Measurements from ENCODE around the gene SPRED2.
A peak's percentile ranks its signal among the peaks of the same experiment; 100 is the strongest.

Gene SPRED2

DNA sequence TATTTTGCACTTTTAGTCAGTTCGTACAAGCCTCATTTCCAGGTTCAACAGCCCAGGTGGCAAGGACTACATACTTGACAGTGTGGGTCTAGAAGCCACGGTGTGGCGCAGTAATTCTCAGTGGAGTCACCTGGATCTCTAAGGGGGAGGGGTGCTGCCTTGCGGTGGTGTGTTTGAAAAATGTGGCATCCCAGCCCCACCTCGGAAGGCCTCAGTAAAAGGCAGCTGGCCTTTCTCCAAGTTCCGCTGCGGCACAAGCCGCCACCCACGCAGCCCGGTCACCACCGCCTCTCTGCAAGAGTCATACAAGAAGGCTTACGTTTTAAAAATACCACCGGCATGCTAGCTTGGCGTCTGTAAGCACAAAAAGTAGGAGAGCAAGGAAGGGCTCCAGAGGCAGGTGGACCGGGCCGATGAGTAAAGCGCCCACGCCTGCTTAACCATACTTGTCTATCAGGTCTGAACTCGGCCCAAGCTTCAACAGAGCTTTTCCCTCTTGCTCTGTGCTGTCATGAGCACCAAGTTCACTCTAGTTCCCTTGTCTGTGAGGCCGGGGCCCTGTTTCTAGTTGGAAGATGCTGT, 49.5 kb downstream of the SPRED2 start:
- DNase-seq, result peak; percentile 72

DNA sequence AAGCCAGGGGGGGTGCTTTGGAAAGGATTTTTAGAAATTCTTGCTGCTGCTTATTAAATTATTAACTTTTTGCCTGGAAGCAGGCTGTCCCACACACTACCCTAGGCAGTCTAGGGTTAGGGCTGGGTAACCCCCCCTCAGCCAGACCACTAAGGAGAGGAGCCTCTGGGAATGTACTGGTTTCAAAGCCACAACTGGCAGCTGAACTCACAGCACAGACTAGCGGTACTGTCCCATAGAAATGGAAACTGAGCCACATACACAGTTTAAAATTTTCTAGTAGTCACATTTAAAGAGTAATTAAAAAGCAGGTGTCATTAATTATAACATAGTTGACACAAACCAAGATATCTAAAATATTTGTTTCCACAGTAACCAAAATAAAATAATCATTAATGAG, 50.1 kb downstream of the SPRED2 start:
- DNase-seq, result no peak

DNA sequence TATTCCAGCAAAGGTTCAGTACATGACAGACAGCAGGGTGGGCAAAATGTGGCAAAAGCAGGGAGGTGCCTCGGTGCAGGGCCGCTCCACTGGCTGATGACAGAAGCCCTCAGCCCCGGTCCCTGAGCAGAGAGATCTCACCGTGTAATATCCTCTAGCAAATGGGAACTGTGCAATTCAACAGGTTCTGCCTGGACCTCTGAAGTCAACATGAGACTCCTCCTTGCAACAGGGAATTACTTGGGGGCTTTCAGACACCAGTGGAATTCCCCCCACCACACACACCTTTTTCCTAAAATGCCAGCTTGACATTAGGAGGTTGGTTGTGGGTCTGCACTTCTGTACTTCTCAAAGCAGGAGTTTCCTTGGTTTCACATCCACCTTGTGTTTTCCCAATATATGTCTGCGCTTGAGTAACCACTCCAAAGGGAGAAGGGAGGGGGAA, 50.8 kb downstream of the SPRED2 start:
- no peak for DNase-seq

- DNase-seq, result no peak
These were observed 52.1 kb downstream of the SPRED2 start for GRCh38 chr2:65380255-65380654.

GRCh38 chr2:65379721-65380171, 52.7 kb downstream of the SPRED2 start:
- DNase-seq, result no peak

DNA sequence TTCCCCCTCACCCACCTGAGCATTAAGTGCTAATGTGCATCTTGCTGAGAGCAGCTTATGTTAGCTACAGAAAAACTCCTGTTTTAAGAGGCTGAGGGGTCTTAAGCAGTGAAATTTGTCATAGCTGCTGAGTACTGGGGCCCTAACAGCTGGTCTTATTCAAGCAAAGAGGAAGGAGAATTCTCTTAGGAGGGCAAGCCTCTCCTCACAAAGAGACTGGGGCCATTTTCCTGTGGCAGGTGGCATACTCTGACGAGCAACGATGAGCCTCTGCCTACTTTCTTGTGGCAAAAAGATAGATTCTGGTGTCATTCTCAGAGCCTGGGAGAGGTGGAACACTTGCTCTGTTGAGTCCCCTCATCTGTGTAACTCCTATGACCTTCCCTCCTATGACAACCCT, 53.2 kb downstream of the SPRED2 start:
- no peak for DNase-seq

DNA sequence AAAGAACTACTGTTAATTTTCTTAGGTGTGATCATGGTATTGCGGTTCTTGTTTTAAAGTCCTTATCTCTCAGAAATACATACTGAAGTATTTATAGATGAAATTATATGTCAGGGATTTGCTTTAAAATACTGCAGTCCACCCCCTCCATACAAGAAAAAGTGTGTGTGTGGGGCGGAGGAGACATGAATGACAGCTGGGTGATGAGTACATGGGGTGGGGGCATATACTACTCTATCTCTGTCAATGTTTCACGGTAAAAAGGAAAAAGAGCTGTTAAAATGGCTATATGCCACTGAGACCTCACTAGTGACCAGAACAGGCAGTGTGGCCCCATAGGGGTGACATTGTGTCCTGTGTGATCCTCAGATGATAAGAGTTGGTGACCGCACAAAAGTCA, 54.1 kb downstream of the SPRED2 start:
- DNase-seq, result no peak

DNA sequence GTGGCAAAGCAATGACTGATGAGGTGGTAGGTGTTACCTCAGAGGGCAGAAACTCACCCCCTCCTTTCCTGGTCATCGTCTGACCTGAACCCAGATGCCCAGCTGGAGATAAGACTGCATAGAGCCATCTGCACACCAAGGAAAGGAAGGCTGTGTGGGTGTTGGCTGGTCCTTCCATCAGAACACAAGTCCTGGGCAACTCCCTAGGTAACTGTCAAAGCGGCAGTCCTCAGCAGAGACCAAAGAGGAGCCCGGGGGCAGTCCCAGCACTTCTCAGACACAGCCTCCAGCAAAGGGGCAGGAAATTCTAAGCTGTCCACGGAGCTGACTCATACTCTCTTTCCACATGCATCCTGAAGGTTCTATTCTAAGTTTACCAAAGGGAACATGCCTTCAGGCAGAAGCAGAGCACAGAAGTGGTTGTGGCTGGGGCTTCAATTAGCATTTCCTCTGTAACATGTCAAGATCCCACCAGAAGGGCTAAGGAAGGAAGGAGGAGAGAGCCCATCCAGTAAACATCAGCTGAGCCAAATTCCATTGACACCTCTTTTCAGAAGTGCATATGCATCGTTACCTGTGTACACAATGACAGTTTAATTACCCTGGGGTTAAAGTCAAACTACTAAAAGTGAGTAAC, 54.7 kb downstream of the SPRED2 start:
- DNase-seq, result peak; percentile 28

- DNase-seq, result no peak
These were observed 56.7 kb downstream of the SPRED2 start for GRCh38 chr2:65375723-65376122.

GRCh38 chr2:65374999-65375398, 57.4 kb downstream of the SPRED2 start:
- no peak for DNase-seq

GRCh38 chr2:65374575-65374974, 57.8 kb downstream of the SPRED2 start:
- no peak for DNase-seq

GRCh38 chr2:65373365-65373918, 59.0 kb downstream of the SPRED2 start:
- DNase-seq, result no peak

- DNase-seq, result no peak
These were observed 59.8 kb downstream of the SPRED2 start for GRCh38 chr2:65372619-65373018.

DNA sequence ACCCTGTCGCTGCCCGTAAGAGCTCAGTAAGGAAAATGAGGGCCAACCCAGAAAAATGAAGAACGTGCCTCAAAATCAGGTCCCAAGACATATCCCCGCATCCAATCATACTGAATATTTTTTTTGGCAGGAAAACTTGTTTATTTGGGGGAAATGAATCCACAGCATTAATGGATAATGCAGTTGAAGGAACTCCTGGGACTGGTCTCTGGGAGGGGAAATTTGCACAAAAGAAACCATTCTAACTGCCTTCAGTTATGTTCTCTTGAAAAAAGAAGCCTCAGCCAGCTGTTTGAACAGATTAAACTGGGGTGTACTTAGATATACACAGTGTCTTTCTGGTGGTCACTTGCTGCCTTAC, 61.3 kb downstream of the SPRED2 start:
- no peak for DNase-seq

DNA sequence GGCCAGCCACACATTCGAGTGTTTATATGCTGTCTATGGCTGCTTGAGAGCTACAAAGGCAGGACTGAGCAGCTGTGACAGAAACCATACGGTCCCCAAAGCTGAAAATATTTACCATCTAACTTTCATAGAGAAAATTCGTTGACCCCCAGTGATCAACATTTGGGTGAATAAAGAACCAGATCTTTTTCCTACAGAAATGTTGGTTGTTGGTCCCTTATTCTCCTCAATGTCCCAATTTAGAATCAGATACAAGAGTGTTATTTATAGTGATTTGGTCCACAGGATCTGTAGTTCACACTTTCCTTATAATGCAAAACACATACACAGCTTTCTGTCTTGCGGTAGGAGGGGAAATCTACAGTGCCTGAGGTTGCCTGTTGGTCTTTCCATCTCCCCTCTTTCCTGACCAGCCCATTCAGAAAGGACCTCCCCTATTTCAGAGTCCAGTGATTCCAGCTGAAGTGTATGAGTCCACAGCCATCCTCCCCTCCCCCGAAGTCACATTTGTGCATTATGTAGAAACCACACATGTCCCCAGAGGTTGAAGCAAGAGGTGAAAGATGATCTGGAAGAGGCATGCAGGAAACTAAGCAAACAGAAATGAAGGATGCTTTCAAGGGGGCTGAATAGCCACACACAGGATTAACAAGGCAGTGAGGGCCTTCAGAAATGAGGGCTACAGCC, 61.9 kb downstream of the SPRED2 start:
- peak; percentile 32 for DNase-seq

GRCh38 chr2:65369980-65370379, 62.4 kb downstream of the SPRED2 start:
- DNase-seq, result no peak

- no peak for DNase-seq
These were observed 62.8 kb downstream of the SPRED2 start for GRCh38 chr2:65369574-65369973.

DNA sequence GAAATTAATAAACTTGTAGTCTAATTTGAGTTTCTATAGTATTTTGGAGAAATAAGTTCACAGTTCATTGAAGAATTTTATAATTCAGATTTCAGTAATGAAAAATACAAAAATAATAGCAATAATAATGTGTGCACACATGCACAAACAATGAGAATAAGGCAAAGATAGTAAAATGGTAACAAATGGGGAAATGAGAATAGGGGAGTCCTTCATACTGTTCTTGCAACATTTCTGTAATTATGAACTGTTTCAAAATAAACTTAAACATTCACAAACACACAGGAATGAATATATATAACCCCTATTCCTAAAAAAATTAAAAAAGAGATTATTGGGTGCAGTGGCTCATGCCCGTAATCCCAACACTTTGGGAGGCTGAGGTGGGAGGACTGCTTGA, 63.9 kb downstream of the SPRED2 start:
- no peak for DNase-seq

GRCh38 chr2:65367524-65367923, 64.9 kb downstream of the SPRED2 start:
- DNase-seq, result peak; percentile 65

GRCh38 chr2:65366595-65367125, 65.7 kb downstream of the SPRED2 start:
- peak; percentile 74 for DNase-seq

- no peak for DNase-seq
These were observed 67.2 kb downstream of the SPRED2 start for GRCh38 chr2:65364986-65365733.

DNA sequence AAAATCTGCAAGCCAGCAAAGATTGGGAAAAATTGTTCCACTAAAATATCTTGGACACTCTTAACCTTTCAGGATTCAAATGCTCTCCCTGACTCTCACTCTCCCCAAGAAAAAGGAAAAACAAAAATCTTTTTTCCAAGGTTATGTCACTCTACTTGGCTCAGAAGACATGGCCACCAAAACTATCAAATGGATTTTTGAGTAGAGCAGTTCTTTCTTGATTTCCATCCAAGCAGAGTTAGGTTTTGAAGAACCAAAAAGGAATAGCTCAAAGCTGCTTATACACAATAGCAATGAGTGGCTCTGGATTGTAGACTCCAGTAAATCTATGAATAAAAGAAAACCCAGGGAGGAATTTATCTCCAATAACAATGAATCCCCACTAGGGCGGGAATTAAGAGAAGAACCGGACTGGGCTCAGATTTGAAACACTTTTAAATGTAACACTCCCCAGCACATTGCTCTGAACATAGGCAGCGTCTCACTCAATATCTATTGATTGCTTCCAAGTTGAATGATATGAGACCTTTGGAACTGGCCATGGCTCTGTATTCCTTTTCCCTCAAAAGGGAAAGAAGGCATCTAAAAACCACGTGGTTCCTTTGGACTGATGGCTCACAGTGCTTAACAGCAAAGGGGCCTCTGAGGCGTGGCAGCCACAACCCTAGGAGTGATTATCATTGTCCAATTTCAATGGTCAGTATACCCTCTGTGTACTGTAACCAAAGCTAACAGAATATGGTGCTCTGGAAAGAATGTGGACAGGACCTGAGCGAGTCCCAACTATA, 68.3 kb downstream of the SPRED2 start:
- no peak for DNase-seq

Data from GF-D8 (cell line).